GM23248 (cell line): Measurements from ENCODE around the gene ZC2HC1C. TPM values are rescaled to one million over a fixed set of nuclear protein-coding genes. Genes with fewer than 3 reads are reported as not detected.

Experiments used
- DNase-seq: peaks from one replicate; pipeline ENCODE4 v3.0.0-alpha.2; 2015
- H2AFZ ChIP-seq: fragments of 200-600 bp; sonication (generic); 2 replicates; pipeline ENCODE4 v1.6.1; 2016; ENCODE audit warnings: antibody characterized with exemption
- H3F3A ChIP-seq: fragments of 200-600 bp; sonication (generic); 2 replicates; pipeline ENCODE4 v1.6.1; 2016; ENCODE audit warnings: mild to moderate bottlenecking, antibody characterized with exemption, mixed run types; ENCODE audit not compliant: insufficient read depth
- H3K27ac ChIP-seq: fragments of 200-600 bp; sonication (generic); 2 replicates; pipeline ENCODE4 v1.5.1; 2016; ENCODE audit warnings: mild to moderate bottlenecking
- H3K27me3 ChIP-seq: fragments of 200-600 bp; sonication (generic); replicated peaks from 2 replicates; pipeline ENCODE4 v1.6.1; 2016; ENCODE audit warnings: mild to moderate bottlenecking; ENCODE audit not compliant: insufficient read depth
- H3K36me3 ChIP-seq: fragments of 200-600 bp; sonication (generic); 2 replicates; pipeline ENCODE4 v1.6.1; 2016; ENCODE audit warnings: low read depth, mild to moderate bottlenecking
- H3K4me1 ChIP-seq: fragments of 200-600 bp; sonication (generic); 2 replicates; pipeline ENCODE4 v1.6.1; 2016; ENCODE audit warnings: mild to moderate bottlenecking; ENCODE audit not compliant: insufficient read depth
- H3K4me2 ChIP-seq: fragments of 200-600 bp; sonication (generic); one replicate; pipeline ENCODE4 v1.6.1; 2016; ENCODE audit warnings: mild to moderate bottlenecking; ENCODE audit not compliant: unreplicated experiment
- H3K4me3 ChIP-seq: fragments of 200-600 bp; sonication (generic); 2 replicates; pipeline ENCODE4 v1.5.1; 2016; ENCODE audit warnings: mild to moderate bottlenecking
- H3K79me2 ChIP-seq: fragments of 200-600 bp; sonication (generic); 2 replicates; pipeline ENCODE4 v1.6.1; 2016; ENCODE audit warnings: mild to moderate bottlenecking; ENCODE audit not compliant: insufficient read depth
- H3K9ac ChIP-seq: fragments of 200-600 bp; sonication (generic); 2 replicates; pipeline ENCODE4 v1.6.1; 2016; ENCODE audit warnings: mild to moderate bottlenecking
- H3K9me2 ChIP-seq: fragments of 200-600 bp; sonication (generic); 2 replicates; pipeline ENCODE4 v1.6.1; 2016; ENCODE audit warnings: mixed run types, mild to moderate bottlenecking, moderate library complexity; ENCODE audit not compliant: insufficient read depth
- H3K9me3 ChIP-seq: fragments of 200-600 bp; sonication (generic); one replicate; pipeline ENCODE4 v1.6.1; 2017; ENCODE audit warnings: low read depth
- H4K20me1 ChIP-seq: fragments of 200-600 bp; sonication (generic); 2 replicates; pipeline ENCODE4 v1.6.0; 2016; ENCODE audit not compliant: insufficient read depth
- EZH2 ChIP-seq: fragments of 200-600 bp; sonication (generic); IDR thresholded peaks from 2 replicates; pipeline ENCODE4 v1.6.1; 2018; ENCODE audit warnings: antibody characterized with exemption, mild to moderate bottlenecking; ENCODE audit not compliant: insufficient read depth, poor library complexity, severe bottlenecking
- EZH2phosphoT487 ChIP-seq: fragments of 200-600 bp; sonication (generic); IDR thresholded peaks from 2 replicates; pipeline ENCODE4 v1.6.1; 2018; ENCODE audit warnings: antibody characterized with exemption, moderate library complexity, mild to moderate bottlenecking, low read depth; ENCODE audit not compliant: insufficient read depth
- WGBS, 2 experiments: methylation state at CpG; one replicate each; pipeline ENCODE4 v1.1.6; 2015 to 2017; ENCODE audit warnings: low lambda C conversion rate in 2 of 2, low coverage in 1 of 2; ENCODE audit errors: missing lambda C conversion rate in 2 of 2; 5-methylcytosine and 5-hydroxymethylcytosine counted together
- in situ Hi-C: fragments of 300-500 bp; cut with MboI; formaldehyde crosslinking; loops from 2 replicates; pipeline ENCODE4 v1.15.0; 2020
- polyA plus RNA-seq: library from polyadenylated mRNA; unstranded; fragments of >200 nt; fragmentation: Nextera tagmentation; extraction: Ambion mirVana; gene quantifications from 2 replicates; pipeline ENCODE4 v1.2.1, GENCODE V29; 2016
- total RNA-seq: library from RNA; depleted of rRNA; stranded (reverse); fragments of >200 nt; shearing (Covaris generic); gene quantifications from 2 replicates; pipeline ENCODE4 v1.2.3, GENCODE V29; 2014

ZC2HC1C gene
- total and polyA plus RNA-seq, 2 experiments from 2014 or later, result 1.0 to 5.3 TPM

DNA sequence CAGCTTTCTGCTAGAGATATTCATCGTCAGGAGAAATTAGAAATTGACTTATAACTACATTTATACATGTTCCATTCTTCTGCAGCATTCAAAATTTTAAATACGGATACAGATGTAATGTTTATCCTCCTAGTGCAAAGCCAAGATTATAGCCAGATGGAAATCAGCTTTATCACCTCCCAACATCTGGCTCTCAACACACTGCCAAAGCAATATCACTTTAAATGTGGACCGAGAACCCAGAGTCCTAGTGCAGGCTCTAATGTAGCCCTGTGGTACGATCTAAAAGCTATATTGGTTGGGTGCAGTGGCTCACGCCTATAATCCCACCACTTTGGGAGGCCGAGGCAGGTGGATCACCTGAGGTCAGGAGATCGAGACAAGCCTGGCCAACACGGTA lies 24.7 kb upstream of the ZC2HC1C start:
- Histone ChIP-seq H4K20me1 (no peaks in the 10 kb centered on the region), H3K27ac (peak overlapping the region; percentile 6; the same call in 1 of the 2 replicates)

DNA sequence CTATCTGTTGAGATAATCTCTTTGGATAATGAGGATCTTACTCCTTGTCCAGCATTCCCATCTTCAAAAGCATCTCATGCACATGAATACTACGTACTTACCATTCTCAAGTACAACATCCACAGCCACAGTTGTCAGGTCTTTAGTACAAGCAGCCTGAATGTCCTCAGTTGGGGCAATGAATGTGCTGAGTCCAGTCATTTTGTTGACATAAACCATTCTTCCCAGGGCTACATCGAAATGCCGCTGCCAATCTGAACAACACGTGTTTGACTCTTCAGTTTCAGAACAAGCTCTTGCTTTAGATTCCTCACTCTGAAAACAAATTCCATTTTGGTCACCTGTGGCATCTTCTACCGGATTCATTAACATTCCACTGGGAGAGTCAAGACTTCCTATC lies 23.2 kb upstream of the ZC2HC1C start:
- no peak for DNase-seq
- 97 to 98% methylated on average over 5 of the region's 5 CpGs for WGBS, 2 experiments
- H3K36me3 ChIP-seq, result peaks cover 7% of the 10 kb centered on the region; the same call in 1 of the 2 replicates
- in situ Hi-C loops, result no loop called here
- no peaks in the 10 kb centered on the region for H4K20me1 ChIP-seq
- H3F3A ChIP-seq, result peaks cover 53% of the 10 kb centered on the region
- no peak overlapping the region for H3K9ac ChIP-seq
- H3K4me1 ChIP-seq, result peaks cover 69% of the 10 kb centered on the region
- H3K9me3 ChIP-seq, result no peaks in the 10 kb centered on the region
- no peaks in the 10 kb centered on the region for H3K9me2 ChIP-seq
- H3K4me2 ChIP-seq, result no peak overlapping the region
- H3K27me3 ChIP-seq, result no peaks in the 10 kb centered on the region
- no peak overlapping the region for H2AFZ ChIP-seq
- peak overlapping the region; percentile 63; the same call in 1 of the 2 replicates for H3K27ac ChIP-seq
- TF ChIP-seq EZH2 (no peak), EZH2phosphoT487 (no peak)
- peaks cover 28% of the 10 kb centered on the region; the same call in 1 of the 2 replicates for H3K79me2 ChIP-seq
- no peak overlapping the region for H3K4me3 ChIP-seq

More for the DNA sequence above, 24.7 kb upstream of the ZC2HC1C start:
- TF ChIP-seq EZH2phosphoT487 (no peak), EZH2 (no peak)
- Histone ChIP-seq H3K36me3 (peaks cover 7% of the 10 kb centered on the region; the same call in 1 of the 2 replicates), H3F3A (peaks cover 44% of the 10 kb centered on the region), H3K4me1 (peaks cover 56% of the 10 kb centered on the region), H3K79me2 (peaks cover 28% of the 10 kb centered on the region; the same call in 1 of the 2 replicates), H3K9ac (0 out of 2 replicates have a peak overlapping the region, but pooled peaks have one; percentile 3), H3K9me3 (no peaks in the 10 kb centered on the region), H2AFZ (no peak overlapping the region), H3K4me2 (peak overlapping the region; percentile 48), H3K9me2 (no peaks in the 10 kb centered on the region), H3K27me3 (no peaks in the 10 kb centered on the region), H3K4me3 (0 out of 2 replicates have a peak overlapping the region, but pooled peaks have one; percentile 1)
- in situ Hi-C loops, result no loop called here
- 42 to 47% methylated on average over 8 of the region's 8 CpGs for WGBS, 2 experiments
- no peak for DNase-seq

DNA sequence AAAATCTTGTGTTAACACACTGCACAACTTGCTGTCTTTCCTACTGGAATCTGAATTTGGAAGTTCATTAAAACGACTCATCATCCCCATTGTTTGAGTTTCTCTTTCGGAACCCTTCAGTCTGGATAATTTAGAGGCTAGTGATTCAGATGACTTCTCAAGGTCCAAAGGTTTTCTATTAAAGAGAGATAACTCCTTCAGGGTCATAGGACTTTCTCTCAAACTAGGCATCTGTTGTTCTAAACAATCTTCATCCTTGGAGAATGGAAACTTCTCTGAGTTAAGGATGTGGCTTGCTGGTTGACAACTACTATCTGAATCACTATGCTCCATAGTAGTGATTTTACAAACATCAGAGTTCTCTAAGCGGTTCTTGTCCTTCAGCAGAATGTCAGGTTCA lies 22.5 kb upstream of the ZC2HC1C start:
- Histone ChIP-seq H3K9me2 (no peaks in the 10 kb centered on the region), H3K4me3 (no peak overlapping the region), H3K79me2 (peaks cover 28% of the 10 kb centered on the region; the same call in 1 of the 2 replicates), H3K9me3 (no peaks in the 10 kb centered on the region), H3K27ac (peak overlapping the region; percentile 63), H4K20me1 (no peaks in the 10 kb centered on the region), H3K4me2 (peak overlapping the region; percentile 27), H3K36me3 (peaks cover 1% of the 10 kb centered on the region; the same call in 1 of the 2 replicates), H3K9ac (no peak overlapping the region), H2AFZ (no peak overlapping the region), H3F3A (peaks cover 53% of the 10 kb centered on the region), H3K4me1 (peaks cover 68% of the 10 kb centered on the region), H3K27me3 (no peaks in the 10 kb centered on the region)
- TF ChIP-seq EZH2, result no peak
- TF ChIP-seq EZH2phosphoT487, result no peak
- peak; percentile 74 for DNase-seq
- in situ Hi-C loops, result no loop called here
- WGBS, 2 experiments, result 53 to 56% methylated on average over 3 of the region's 3 CpGs

DNA sequence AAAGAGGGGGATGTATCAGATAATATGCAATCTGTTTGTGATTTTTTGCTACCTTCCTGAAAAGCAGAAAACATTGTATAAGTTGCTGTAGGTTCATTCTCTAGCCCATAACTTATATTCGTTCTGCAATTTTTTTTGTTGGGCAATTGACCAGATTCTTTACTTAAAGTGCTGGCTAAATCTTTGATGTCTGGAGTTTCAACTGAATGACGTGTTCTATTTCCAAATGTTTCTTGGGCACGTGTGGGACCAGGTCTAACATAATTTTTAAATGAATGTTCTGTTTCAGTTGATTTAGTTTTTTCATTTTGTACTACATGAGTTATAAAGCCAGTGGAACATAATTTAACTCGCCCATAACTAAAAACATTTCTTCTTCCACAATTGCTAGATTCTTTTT lies 21.9 kb upstream of the ZC2HC1C start:
- Histone ChIP-seq H4K20me1 (no peaks in the 10 kb centered on the region), H3K9me3 (no peaks in the 10 kb centered on the region), H3K27me3 (no peaks in the 10 kb centered on the region), H3K4me2 (peak overlapping the region; percentile 27), H3F3A (peaks cover 54% of the 10 kb centered on the region), H3K9me2 (no peaks in the 10 kb centered on the region), H2AFZ (no peak overlapping the region), H3K4me1 (peaks cover 66% of the 10 kb centered on the region), H3K9ac (no peak overlapping the region), H3K27ac (peak overlapping the region; percentile 63), H3K36me3 (no peaks in the 10 kb centered on the region; the same call in 1 of the 2 replicates), H3K79me2 (peaks cover 28% of the 10 kb centered on the region; the same call in 1 of the 2 replicates), H3K4me3 (no peak overlapping the region)
- DNase-seq, result peak; percentile 69
- in situ Hi-C loops, result no loop called here
- WGBS, 2 experiments, result 24 to 31% methylated on average over 4 of the region's 4 CpGs
- TF ChIP-seq EZH2 (no peak), EZH2phosphoT487 (no peak)

DNA sequence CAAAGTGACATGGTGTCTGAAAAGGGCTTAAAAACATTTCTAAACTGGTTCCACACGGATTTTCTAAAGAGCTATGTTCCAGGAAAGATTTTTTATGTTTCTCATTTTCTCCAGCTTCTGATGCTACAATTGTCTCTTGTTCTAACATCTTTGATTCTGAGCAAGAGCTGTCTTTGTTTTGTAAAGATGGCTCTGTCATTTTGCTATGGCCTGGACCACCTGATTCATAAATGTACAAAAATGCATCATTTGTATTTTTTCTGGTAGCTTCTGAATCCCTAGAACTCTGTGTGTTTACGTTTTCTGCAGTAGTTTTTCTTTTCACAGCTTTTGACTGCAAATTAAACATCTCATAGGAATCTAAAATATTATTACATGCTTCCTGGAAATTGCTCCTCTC lies 21.3 kb upstream of the ZC2HC1C start:
- no peak for DNase-seq
- Histone ChIP-seq H3K9ac (no peak overlapping the region), H3K79me2 (peaks cover 24% of the 10 kb centered on the region; the same call in 1 of the 2 replicates), H3K4me2 (peak overlapping the region; percentile 27), H3K27ac (peak overlapping the region; percentile 63), H3K9me2 (no peaks in the 10 kb centered on the region), H3K27me3 (no peaks in the 10 kb centered on the region), H3F3A (peaks cover 60% of the 10 kb centered on the region), H4K20me1 (no peaks in the 10 kb centered on the region), H3K9me3 (no peaks in the 10 kb centered on the region), H3K4me1 (peaks cover 66% of the 10 kb centered on the region), H3K4me3 (no peak overlapping the region), H2AFZ (no peak overlapping the region), H3K36me3 (no peaks in the 10 kb centered on the region; the same call in 1 of the 2 replicates)
- in situ Hi-C loops, result no loop called here
- 37 to 43% methylated on average over 2 of the region's 2 CpGs for WGBS, 2 experiments
- TF ChIP-seq EZH2 (no peak), EZH2phosphoT487 (no peak)
